SK-N-MC (cell line): Measurements from ENCODE around the gene UQCRC1.

Experiments
- DNase-seq: peaks from one replicate; pipeline ENCODE4 v3.0.0-alpha.2; 2011; ENCODE audit warnings: low read depth, low spot score
- H3K27ac ChIP-seq: fragments of 200-600 bp; sonication (generic); 2 replicates; pipeline ENCODE4 v1.5.1; 2016; ENCODE audit warnings: mixed run types
- H3K36me3 ChIP-seq: fragments of 200-600 bp; sonication (generic); 2 replicates; pipeline ENCODE4 v1.6.1; 2017; ENCODE audit warnings: antibody characterized with exemption, low read length, mixed read lengths; ENCODE audit not compliant: insufficient read depth
- H3K4me3 ChIP-seq: fragments of 200-600 bp; sonication (generic); 2 replicates; pipeline ENCODE4 v1.5.1; 2016
- H3K9ac ChIP-seq: fragments of 200-600 bp; sonication (generic); 2 replicates; pipeline ENCODE4 v1.8.0; 2017; ENCODE audit warnings: mixed run types, mixed read lengths; ENCODE audit not compliant: insufficient read length
- H3K9me3 ChIP-seq: fragments of 200-600 bp; sonication (generic); 2 replicates; pipeline ENCODE4 v1.6.1; 2017; ENCODE audit warnings: low read depth, mild to moderate bottlenecking, antibody characterized with exemption, low read length, moderate library complexity, mixed read lengths
- EZH2 ChIP-seq: fragments of 200-600 bp; sonication (generic); IDR thresholded peaks from one replicate; pipeline ENCODE4 v1.6.1; 2017; ENCODE audit warnings: antibody characterized with exemption
- FOXP2 ChIP-seq: optimal IDR thresholded peaks from 2 replicates; pipeline ENCODE3; 2011; ENCODE audit warnings: mild to moderate bottlenecking, moderate library complexity; ENCODE audit not compliant: insufficient read depth; ENCODE audit errors: extremely low read length, control extremely low read depth
- POLR2AphosphoS5 ChIP-seq: IDR thresholded peaks from 2 replicates; pipeline ENCODE4 v1.6.1; 2012; ENCODE audit warnings: mild to moderate bottlenecking, low read depth, low read length, borderline replicate concordance

Gene UQCRC1

GRCh38 chr3:48636149-48636655, 26.8 kb upstream of the UQCRC1 start:
- Histone ChIP-seq H3K27ac (no peak overlapping the region), H3K9ac (no peak overlapping the region), H3K4me3 (peak overlapping the region; percentile 83), H3K9me3 (no peaks in the 10 kb centered on the region), H3K36me3 (no peaks in the 10 kb centered on the region)
- TF ChIP-seq EZH2 (no peak), FOXP2 (no peak), POLR2AphosphoS5 (no peak)
- no peak for DNase-seq

- Histone ChIP-seq H3K27ac (no peak within 1 kb of the TSS), H3K9ac (peak within 1 kb of the TSS; percentile 59), H3K36me3 (no peaks in the 10 kb centered on the region), H3K4me3 (peak within 1 kb of the TSS; percentile 83), H3K9me3 (no peaks in the 10 kb centered on the region)
- no peak for TF ChIP-seq EZH2
- peak; percentile 80 for TF ChIP-seq POLR2AphosphoS5
- DNase-seq = no peak
These were observed 26.0 kb upstream of the UQCRC1 start, which contains the start of gene SLC26A6 for GRCh38 chr3:48635222-48636021. SLC26A6 (minus strand) TSS chr3:48635461; CDS start chr3:48635393, 68 bp downstream.

GRCh38 chr3:48634661-48635221, 25.3 kb upstream of the UQCRC1 start:
- H3K9me3 ChIP-seq = no peaks in the 10 kb centered on the region
- peak overlapping the region; percentile 59 for H3K9ac ChIP-seq
- no peaks in the 10 kb centered on the region for H3K36me3 ChIP-seq
- TF ChIP-seq EZH2 (no peak), POLR2AphosphoS5 (no peak), FOXP2 (no peak)
- DNase-seq = no peak
- no peak overlapping the region for H3K27ac ChIP-seq
- peak overlapping the region; percentile 83 for H3K4me3 ChIP-seq

GRCh38 chr3:48633743-48634142, 24.3 kb upstream of the UQCRC1 start:
- Histone ChIP-seq H3K36me3 (no peaks in the 10 kb centered on the region), H3K27ac (no peak overlapping the region), H3K9me3 (no peaks in the 10 kb centered on the region), H3K4me3 (no peak overlapping the region), H3K9ac (no peak overlapping the region)
- TF ChIP-seq POLR2AphosphoS5 (no peak), EZH2 (no peak)
- DNase-seq = no peak

GRCh38 chr3:48633256-48633655, 23.8 kb upstream of the UQCRC1 start:
- no peaks in the 10 kb centered on the region for H3K36me3 ChIP-seq
- H3K9ac ChIP-seq = no peak overlapping the region
- TF ChIP-seq EZH2 (no peak), FOXP2 (no peak), POLR2AphosphoS5 (no peak)
- no peak overlapping the region for H3K27ac ChIP-seq
- no peak overlapping the region for H3K4me3 ChIP-seq
- no peak for DNase-seq
- no peaks in the 10 kb centered on the region for H3K9me3 ChIP-seq

- Histone ChIP-seq H3K36me3 (no peaks in the 10 kb centered on the region), H3K9ac (no peak overlapping the region), H3K4me3 (no peak overlapping the region), H3K27ac (no peak overlapping the region), H3K9me3 (no peaks in the 10 kb centered on the region)
- DNase-seq = no peak
- TF ChIP-seq EZH2 (no peak), POLR2AphosphoS5 (no peak), FOXP2 (no peak)
These were observed 22.3 kb upstream of the UQCRC1 start for GRCh38 chr3:48631516-48632448.

GRCh38 chr3:48630833-48631232, 21.4 kb upstream of the UQCRC1 start:
- no peaks in the 10 kb centered on the region for H3K36me3 ChIP-seq

GRCh38 chr3:48630407-48630806, 21.0 kb upstream of the UQCRC1 start:
- Histone ChIP-seq H3K36me3 (no peaks in the 10 kb centered on the region), H3K4me3 (no peak overlapping the region), H3K9ac (no peak overlapping the region), H3K9me3 (no peaks in the 10 kb centered on the region), H3K27ac (no peak overlapping the region)
- TF ChIP-seq EZH2 (no peak), POLR2AphosphoS5 (no peak), FOXP2 (no peak)
- no peak for DNase-seq

More at GRCh38 chr3:48630833-48631232, 21.4 kb upstream of the UQCRC1 start:
- Histone ChIP-seq H3K27ac (no peak overlapping the region), H3K4me3 (no peak overlapping the region), H3K9ac (no peak overlapping the region), H3K9me3 (no peaks in the 10 kb centered on the region)
- DNase-seq = no peak
- no peak for TF ChIP-seq POLR2AphosphoS5
- no peak for TF ChIP-seq FOXP2
- TF ChIP-seq EZH2 = no peak
